ENCODE data around the gene CD7. TPM values are rescaled to one million over a fixed set of nuclear protein-coding genes. Genes with fewer than 3 reads are reported as not detected.

Gene CD7
- total RNA-seq, 1 donor from 2014 or later: not detected

DNA sequence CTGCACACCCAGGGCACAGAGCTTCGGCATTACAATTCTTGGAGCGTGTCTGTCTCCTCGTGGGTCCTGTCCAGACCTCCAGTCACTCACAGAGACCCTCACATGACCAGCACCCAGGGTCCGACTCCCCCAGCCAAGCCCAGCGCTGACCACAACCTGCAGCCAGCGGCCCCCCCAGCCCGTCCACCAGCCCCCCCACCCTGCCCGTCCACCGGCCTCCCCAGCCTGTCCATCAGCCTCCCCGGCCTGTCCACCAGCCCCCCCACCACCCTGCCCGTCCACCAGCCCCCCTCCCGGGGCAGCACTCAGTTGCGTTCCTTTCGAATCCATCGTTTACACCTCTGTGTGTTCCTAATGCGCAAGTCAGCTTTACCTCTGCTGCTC, 10.3 kb upstream of the CD7 start:
- Mint-ChIP-seq H3K27me3 (ENCODE audit: low read depth) (peaks cover 37% of the 10 kb centered on the region), H3K9me3 (no peaks in the 10 kb centered on the region), H3K4me3 (no peak overlapping the region), H3K36me3 (ENCODE audit: low read depth) (no peaks in the 10 kb centered on the region), H3K4me1 (peaks cover 6% of the 10 kb centered on the region), H3K27ac (ENCODE audit: unreplicated experiment) (no peak overlapping the region)
- TF ChIP-seq, protein P1, sequence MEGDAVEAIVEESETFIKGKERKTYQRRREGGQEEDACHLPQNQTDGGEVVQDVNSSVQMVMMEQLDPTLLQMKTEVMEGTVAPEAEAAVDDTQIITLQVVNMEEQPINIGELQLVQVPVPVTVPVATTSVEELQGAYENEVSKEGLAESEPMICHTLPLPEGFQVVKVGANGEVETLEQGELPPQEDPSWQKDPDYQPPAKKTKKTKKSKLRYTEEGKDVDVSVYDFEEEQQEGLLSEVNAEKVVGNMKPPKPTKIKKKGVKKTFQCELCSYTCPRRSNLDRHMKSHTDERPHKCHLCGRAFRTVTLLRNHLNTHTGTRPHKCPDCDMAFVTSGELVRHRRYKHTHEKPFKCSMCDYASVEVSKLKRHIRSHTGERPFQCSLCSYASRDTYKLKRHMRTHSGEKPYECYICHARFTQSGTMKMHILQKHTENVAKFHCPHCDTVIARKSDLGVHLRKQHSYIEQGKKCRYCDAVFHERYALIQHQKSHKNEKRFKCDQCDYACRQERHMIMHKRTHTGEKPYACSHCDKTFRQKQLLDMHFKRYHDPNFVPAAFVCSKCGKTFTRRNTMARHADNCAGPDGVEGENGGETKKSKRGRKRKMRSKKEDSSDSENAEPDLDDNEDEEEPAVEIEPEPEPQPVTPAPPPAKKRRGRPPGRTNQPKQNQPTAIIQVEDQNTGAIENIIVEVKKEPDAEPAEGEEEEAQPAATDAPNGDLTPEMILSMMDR (conservative IDR thresholded peaks at IDR 0.05): no peak
- DNase-seq (ENCODE audit: low read depth, low spot score): no peak

GRCh38 chr17:82327289-82327688, 9.9 kb upstream of the CD7 start:
- Mint-ChIP-seq H3K9me3 (no peaks in the 10 kb centered on the region), H3K36me3 (ENCODE audit: low read depth) (no peaks in the 10 kb centered on the region), H3K4me3 (no peak overlapping the region), H3K4me1 (peaks cover 6% of the 10 kb centered on the region), H3K27ac (ENCODE audit: unreplicated experiment) (peak overlapping the region; percentile 35), H3K27me3 (ENCODE audit: low read depth) (peaks cover 33% of the 10 kb centered on the region)
- TF ChIP-seq, protein P1 (conservative IDR thresholded peaks at IDR 0.05): no peak
- no peak for DNase-seq (ENCODE audit: low read depth, low spot score)

- Mint-ChIP-seq H3K27me3 (ENCODE audit: low read depth) (peaks cover 22% of the 10 kb centered on the region), H3K36me3 (ENCODE audit: low read depth) (no peaks in the 10 kb centered on the region), H3K9me3 (no peaks in the 10 kb centered on the region), H3K27ac (ENCODE audit: unreplicated experiment) (no peak overlapping the region), H3K4me3 (no peak overlapping the region), H3K4me1 (peaks cover 6% of the 10 kb centered on the region)
- no peak for DNase-seq (ENCODE audit: low read depth, low spot score)
- TF ChIP-seq, protein P1 (conservative IDR thresholded peaks at IDR 0.05): no peak
Observed at GRCh38 chr17:82325286-82326180, 8.1 kb upstream of the CD7 start.

DNA sequence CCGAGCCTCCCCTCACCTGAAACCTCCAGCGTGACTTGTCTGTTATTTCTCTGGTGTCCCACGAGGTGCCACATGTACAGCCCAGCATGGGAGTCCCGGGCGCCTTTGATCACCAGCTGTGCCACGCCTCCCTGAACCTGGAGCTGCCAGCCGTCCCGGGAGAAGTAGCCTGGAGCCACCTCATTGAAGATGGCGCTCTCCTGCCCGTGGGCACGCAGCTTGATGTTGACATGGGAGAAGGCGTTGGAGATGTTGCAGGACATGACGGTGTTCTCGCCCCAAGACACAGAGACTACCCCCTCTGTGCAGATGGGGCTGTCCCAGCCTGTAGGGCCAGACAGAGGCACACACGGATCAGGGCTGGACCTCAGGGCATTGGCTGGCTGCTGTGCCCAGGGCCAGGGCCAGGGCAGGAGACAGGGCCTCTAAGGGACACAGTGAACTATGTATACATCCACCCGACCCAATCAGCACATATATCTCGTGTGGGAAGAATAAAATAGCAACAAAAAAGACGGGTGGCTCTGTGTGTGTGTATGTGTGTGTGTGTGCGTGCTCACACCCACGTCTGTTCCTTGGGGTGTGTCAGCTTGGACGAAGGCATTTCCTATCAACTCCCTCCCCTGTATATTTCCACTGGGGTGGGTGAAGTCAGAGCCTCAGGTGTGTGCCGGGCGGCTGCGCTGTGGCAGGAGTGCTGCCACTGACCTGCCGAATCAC, 7.3 kb upstream of the CD7 start:
- DNase-seq (ENCODE audit: low read depth, low spot score): no peak
- H3K9me3 Mint-ChIP-seq: no peaks in the 10 kb centered on the region
- peaks cover 6% of the 10 kb centered on the region for H3K4me1 Mint-ChIP-seq
- no peak overlapping the region for H3K4me3 Mint-ChIP-seq
- no peak overlapping the region for H3K27ac Mint-ChIP-seq (ENCODE audit: unreplicated experiment)
- H3K36me3 Mint-ChIP-seq (ENCODE audit: low read depth): no peaks in the 10 kb centered on the region
- peaks cover 19% of the 10 kb centered on the region for H3K27me3 Mint-ChIP-seq (ENCODE audit: low read depth)
- TF ChIP-seq, protein P1 (conservative IDR thresholded peaks at IDR 0.05): no peak

DNA sequence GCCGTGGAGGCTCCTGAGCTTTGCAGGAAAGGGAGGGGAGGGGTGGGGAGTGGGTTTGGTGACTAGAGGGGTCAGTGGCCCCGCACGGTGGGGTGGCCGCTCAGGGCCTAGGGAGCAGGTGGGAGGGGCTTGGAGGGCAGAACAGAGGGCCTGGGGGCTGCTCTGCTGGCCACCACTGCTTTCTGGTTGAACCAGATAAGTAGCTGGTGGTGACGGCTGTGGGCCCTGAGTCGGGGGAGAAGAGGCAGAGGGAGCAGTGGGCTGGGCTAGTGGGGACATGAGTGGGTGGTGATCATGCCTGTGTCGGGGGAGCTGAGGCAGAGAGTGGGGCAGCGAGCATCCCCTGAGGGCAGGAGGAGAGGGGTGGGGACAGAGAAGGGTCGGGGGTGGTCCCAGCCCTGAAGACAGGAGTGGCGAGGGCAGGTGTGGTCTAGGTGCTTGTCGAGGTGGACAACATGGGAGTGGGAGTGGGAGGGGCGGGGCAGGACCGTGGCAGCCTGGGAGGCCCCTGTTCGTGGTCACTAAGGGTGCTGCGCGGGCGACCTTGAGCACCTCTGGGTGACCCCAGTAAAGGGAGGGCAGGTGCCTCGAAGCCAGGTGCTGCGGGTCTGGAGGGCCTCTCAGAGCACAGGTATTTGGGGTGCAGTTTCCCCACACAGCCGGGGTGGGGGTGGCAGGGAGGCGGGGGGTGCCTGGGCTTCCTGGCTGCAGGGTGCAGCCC, 6.3 kb upstream of the CD7 start:
- peaks cover 12% of the 10 kb centered on the region for H3K27me3 Mint-ChIP-seq (ENCODE audit: low read depth)
- H3K27ac Mint-ChIP-seq (ENCODE audit: unreplicated experiment): no peak overlapping the region
- H3K36me3 Mint-ChIP-seq (ENCODE audit: low read depth): no peaks in the 10 kb centered on the region
- H3K4me3 Mint-ChIP-seq: no peak overlapping the region
- TF ChIP-seq, protein P1 (conservative IDR thresholded peaks at IDR 0.05): no peak
- H3K4me1 Mint-ChIP-seq: peaks cover 6% of the 10 kb centered on the region
- H3K9me3 Mint-ChIP-seq: no peaks in the 10 kb centered on the region
- no peak for DNase-seq (ENCODE audit: low read depth, low spot score)

All from neural crest cell (in vitro differentiated cells).